GM19239 (cell line): ENCODE data around the gene TBL1X.

ENCODE experiments used
- DNase-seq: peaks from one replicate; pipeline ENCODE4 v3.0.0; 2011; ENCODE audit warnings: low spot score; ENCODE audit not compliant: insufficient read length
- FAIRE-seq: peaks from 2 replicates; lab custom pipeline; 2011; peaks lifted over from hg19 to GRCh38; lab: Jason Lieb, UNC

Gene TBL1X

DNA sequence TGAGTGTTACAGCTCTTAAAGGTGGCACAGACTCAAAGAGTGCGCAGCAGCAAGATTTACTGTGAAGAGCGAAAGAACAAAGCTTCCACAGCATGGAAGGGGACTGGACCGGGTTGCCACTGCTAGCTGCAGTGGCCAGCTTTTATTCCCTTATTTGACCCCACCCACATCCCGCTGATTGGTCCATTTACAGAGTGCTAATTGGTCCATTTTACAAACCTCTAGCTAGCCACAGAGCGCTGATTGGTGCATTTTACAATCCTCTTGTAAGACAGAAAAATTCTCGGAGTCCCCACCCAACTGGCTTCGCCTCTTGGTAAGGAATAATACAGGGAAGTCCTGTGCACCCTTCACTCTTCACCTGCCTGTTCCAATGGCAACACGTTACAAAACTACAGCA, 319.5 kb downstream of the TBL1X start:
- FAIRE-seq (no peak), DNase-seq (no peak)

DNA sequence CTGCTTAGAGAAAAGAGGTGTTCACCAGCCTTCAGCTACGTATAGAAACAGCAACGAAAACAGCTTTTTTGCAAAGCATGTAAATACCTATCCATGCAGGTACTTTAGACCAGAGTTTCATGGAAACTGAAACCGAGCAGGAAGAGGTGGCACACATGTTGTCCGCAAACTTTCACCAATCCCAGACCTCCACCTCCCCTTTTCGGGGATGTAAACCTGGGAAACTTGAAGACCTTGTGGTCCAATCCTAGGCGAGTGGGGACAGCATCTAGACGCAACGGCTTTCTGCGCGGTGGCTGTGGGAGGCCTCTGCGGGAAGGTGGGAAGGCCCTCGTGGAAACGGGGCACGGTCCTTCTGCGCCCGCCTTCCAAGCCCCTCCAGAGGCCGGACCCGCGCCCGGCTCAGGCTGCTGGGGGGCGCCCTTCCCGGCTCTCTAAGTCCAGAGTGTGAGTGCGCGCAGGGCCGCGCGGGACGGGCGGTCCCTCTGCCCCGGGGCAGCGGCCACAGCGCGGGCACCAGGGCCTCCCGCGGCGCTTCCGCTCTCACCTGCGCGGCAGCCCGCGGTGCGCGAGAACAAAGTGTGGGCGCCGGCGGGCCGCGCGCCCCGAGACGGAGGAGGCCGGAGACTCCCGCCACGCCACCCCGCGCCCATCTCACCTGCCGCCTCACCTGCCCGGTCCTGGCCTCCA, 320.5 kb downstream of the TBL1X start:
- DNase-seq = no peak

DNA sequence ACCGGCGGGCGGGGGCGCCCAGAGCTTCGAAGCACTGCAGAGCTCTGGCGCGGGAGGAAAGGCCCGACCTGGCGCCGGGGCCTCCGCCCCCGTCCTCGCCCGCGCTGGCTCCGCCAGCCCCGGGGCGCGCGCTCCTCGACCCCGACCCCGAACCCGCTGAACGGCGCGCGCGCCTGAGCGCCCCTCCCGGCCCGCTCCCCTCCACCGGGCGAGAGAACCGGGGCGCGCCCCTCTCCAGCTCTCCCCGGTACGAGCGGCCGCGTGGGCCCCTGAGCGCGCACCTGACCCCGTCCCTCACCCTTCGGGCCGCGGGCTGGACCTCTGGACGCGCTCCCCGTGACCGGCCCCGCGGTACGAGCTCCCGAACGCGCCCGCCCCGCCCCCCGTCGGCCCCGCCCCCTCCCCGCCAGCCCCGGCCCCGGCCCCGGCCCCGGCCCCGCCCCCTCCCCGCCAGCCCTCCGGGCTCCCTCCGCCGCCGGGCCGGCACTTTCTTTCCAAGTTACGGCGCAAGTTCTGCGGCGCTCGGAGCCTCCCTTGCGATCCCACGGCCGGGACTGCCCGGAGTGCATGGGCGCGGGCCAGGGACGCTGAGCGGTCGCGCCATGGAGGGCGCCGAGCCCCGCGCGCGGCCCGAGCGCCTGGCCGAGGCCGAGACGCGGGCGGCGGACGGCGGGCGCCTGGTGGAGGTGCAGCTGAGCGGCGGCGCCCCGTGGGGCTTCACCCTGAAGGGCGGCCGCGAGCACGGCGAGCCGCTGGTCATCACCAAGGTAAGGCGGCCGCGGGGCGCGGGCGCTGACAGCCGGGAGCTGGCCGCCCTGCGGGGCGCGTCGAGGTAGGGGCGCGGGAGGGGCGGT, 321.3 kb downstream of the TBL1X start, which contains the start of gene SHROOM2:
Gene SHROOM2, plus strand, starts transcription at position 486 of the 854 bp plus-strand sequence. Its CDS starts 117 bp downstream, at position 603.
- DNase-seq = no peak
- FAIRE-seq = no peak

More for the DNA sequence above, 320.5 kb downstream of the TBL1X start:
- no peak for FAIRE-seq

- no peak for DNase-seq
- FAIRE-seq = no peak
These were observed 322.2 kb downstream of the TBL1X start for GRCh38 chrX:9786798-9787635.

DNA sequence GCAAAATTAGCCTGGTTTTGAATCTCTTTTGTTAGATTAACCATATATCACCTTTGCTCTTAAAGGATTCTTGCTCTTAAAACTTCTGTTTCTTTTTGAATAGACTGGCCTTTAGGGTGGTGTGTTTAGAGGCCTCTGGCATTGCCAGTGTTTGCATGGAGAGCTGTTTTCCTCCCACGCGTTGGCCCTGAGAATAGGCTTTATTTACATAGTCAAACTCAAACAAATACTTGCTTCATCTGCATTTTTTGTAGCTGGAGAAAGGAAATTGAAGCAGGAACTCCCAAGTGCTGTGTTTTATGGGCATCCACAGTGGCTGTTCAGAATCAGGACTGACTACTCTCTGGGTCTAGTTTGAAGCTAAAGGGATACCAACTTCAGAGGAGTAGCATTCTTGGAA, 324.1 kb downstream of the TBL1X start:
- FAIRE-seq = no peak
- no peak for DNase-seq

DNA sequence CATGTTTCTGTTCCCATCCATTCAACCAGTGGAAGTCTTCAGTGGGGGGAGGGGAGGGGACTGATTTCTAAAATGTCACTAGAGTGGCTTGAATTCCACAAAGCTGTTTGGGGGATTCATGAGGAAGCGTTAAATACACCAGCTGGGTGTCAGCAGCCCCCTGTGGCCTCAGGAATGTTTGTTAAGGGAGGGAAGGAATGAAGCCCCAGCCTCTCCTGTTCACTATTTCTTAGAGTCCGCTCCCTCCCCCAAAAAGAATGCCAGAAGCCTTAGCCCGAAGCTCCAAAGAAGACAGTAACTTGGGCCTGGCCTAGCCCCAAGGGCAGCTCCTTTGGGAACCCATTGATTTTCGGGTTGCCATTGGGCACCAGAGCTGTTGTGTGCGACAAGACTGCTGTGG, 324.7 kb downstream of the TBL1X start:
- FAIRE-seq = no peak
- DNase-seq = no peak
